Fibroblast of lung (primary cell): ENCODE data around the gene CTXN2.

ENCODE experiments used
- CTCF ChIP-seq, 2 donors: IDR thresholded peaks in 1 of 2; conservative IDR thresholded peaks in 1 of 2; 1 replicate in 1 of 2; 2 replicates in 1 of 2; pipeline ENCODE4 v1.5.1; 2011 to 2012; ENCODE audit warnings: low read length in 2 of 2, control low read depth in 1 of 2, inconsistent platforms in 1 of 2, low read depth in 1 of 2, mild to moderate bottlenecking in 1 of 2
- EZH2 ChIP-seq: IDR thresholded peaks from 2 replicates; pipeline ENCODE4 v1.5.1; 2012; ENCODE audit warnings: low read length, control low read depth, mild to moderate bottlenecking; ENCODE audit errors: missing control alignments

GRCh38 chr15:48145923-48146322 is 45.5 kb upstream of the CTXN2 start:
- TF ChIP-seq CTCF (conservative IDR thresholded peaks at IDR 0.05 in 1 of 2, IDR thresholded peaks at IDR 0.05 in 1 of 2; ENCODE audit: low read depth in 1 of 2, low read length in 2 of 2) (no peak), EZH2 (no peak)
